ENCODE data around the gene AMER2. TPM values are rescaled to one million over a fixed set of nuclear protein-coding genes. Genes with fewer than 3 reads are reported as not detected.

Gene AMER2
- total RNA-seq, 1 donor from 2014 or later = 0.04 TPM

DNA sequence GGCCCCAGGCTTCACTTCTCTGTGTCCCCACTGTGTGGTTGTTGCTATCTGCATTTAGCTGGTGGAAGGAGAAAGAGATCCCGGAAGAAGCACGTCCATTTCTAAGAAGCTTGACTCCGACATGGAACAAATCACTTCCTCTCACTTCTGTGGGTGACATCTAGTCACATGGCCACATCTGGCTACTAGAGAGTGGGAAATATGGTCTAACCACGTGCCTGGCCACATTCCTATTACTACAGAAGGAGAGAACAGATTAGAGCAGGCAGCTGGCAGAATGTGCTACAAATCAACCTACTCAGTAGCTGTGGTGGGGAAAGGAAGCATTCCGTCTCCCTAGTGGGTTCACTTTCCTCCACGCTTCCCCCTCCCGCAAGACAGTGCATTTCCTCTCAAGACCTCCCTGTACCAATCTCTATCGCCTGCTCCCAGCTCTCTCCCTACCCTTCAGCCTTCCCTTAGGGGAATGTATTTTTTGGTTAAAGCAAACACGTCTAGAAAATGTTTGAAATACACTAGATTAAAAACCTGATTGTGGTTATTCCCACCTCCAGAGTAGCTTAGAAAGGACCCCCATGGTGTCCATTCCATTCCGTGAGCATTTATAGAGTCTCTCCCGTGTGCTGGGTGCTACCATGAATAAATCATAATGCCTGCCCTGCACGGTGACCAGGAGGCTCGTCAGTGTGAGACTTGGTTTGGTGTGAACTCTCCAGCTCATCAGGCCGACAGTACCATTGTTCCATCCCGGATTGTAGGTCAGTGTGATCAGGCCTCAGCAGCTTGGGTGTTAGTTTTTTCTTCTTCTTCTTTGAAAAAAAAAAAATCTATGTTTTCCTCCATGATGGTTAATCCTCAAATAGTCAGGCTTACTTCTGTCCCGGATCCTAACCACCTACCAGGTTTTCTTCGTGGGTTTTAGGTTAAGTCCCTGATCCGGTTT lies 8.0 kb upstream of the AMER2 start:
- Histone ChIP-seq H3K36me3 (ENCODE audit: control insufficient read depth, insufficient read depth, low read length) (no peaks in the 10 kb centered on the region), H3K27me3 (ENCODE audit: control insufficient read depth, insufficient read depth, low read length) (peaks cover 8% of the 10 kb centered on the region), H3K4me3 (ENCODE audit: low read depth, low read length) (no peak overlapping the region)
- TF ChIP-seq, protein P1, sequence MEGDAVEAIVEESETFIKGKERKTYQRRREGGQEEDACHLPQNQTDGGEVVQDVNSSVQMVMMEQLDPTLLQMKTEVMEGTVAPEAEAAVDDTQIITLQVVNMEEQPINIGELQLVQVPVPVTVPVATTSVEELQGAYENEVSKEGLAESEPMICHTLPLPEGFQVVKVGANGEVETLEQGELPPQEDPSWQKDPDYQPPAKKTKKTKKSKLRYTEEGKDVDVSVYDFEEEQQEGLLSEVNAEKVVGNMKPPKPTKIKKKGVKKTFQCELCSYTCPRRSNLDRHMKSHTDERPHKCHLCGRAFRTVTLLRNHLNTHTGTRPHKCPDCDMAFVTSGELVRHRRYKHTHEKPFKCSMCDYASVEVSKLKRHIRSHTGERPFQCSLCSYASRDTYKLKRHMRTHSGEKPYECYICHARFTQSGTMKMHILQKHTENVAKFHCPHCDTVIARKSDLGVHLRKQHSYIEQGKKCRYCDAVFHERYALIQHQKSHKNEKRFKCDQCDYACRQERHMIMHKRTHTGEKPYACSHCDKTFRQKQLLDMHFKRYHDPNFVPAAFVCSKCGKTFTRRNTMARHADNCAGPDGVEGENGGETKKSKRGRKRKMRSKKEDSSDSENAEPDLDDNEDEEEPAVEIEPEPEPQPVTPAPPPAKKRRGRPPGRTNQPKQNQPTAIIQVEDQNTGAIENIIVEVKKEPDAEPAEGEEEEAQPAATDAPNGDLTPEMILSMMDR (IDR thresholded peaks at IDR 0.05; ENCODE audit: insufficient read depth, low read length, poor library complexity, severe bottlenecking) = no peak
- DNase-seq (ENCODE audit: low read depth) = no peak

DNA sequence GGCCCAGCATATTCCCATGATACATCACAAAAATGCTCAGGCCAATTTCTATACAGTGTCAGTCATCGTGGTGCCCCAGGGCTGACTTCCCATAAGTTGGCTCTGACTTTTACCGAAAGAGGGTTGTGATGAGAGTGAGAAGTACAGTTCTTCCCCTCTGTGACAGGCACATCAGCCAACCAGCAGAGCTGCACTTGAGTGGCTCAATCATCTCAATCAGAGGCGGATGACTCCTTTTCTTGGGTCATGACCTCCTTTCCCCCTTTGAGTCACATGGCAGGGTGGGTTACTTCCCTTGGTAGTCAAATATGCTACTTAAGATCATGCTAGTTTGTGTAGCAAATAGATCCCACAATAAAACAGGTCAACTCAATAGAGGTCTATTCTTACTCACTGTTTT lies 6.9 kb upstream of the AMER2 start:
- Histone ChIP-seq H3K4me3 (ENCODE audit: low read depth, low read length) (no peak overlapping the region), H3K27me3 (ENCODE audit: control insufficient read depth, insufficient read depth, low read length) (peaks cover 11% of the 10 kb centered on the region), H3K36me3 (ENCODE audit: control insufficient read depth, insufficient read depth, low read length) (no peaks in the 10 kb centered on the region)
- DNase-seq (ENCODE audit: low read depth) = no peak
- TF ChIP-seq, protein P1 (IDR thresholded peaks at IDR 0.05; ENCODE audit: insufficient read depth, low read length, poor library complexity, severe bottlenecking) = no peak

GRCh38 chr13:25178070-25178469 lies 6.0 kb upstream of the AMER2 start:
- no peak overlapping the region for H3K4me3 ChIP-seq (ENCODE audit: low read depth, low read length)
- H3K36me3 ChIP-seq (ENCODE audit: control insufficient read depth, insufficient read depth, low read length) = no peaks in the 10 kb centered on the region
- DNase-seq (ENCODE audit: low read depth) = no peak
- TF ChIP-seq, protein P1 (IDR thresholded peaks at IDR 0.05; ENCODE audit: insufficient read depth, low read length, poor library complexity, severe bottlenecking) = no peak
- H3K27me3 ChIP-seq (ENCODE audit: control insufficient read depth, insufficient read depth, low read length) = peaks cover 17% of the 10 kb centered on the region

DNA sequence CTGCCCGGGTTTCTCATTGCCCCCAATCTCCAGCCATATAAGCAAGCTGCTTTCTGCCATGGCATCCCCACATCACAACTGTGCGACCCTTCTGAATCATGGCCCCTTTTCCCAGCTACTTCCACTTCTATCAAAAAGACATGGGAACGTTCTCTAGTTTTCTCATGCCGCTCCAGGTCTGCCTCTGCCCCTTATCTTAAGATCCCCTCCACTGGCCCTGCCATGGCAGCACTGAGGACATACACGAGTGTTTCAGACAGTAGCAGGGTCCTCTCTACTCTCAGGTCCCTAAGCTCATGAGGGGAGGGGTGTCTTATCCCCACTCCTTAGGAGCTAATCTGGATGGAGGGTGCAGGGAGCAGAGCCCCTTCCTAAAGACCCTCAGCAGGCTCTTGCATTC lies 5.5 kb upstream of the AMER2 start:
- no peak for DNase-seq (ENCODE audit: low read depth)
- Histone ChIP-seq H3K36me3 (ENCODE audit: control insufficient read depth, insufficient read depth, low read length) (no peaks in the 10 kb centered on the region), H3K4me3 (ENCODE audit: low read depth, low read length) (no peak overlapping the region), H3K27me3 (ENCODE audit: control insufficient read depth, insufficient read depth, low read length) (peaks cover 18% of the 10 kb centered on the region)
- TF ChIP-seq, protein P1 (IDR thresholded peaks at IDR 0.05; ENCODE audit: insufficient read depth, low read length, poor library complexity, severe bottlenecking) = no peak

DNA sequence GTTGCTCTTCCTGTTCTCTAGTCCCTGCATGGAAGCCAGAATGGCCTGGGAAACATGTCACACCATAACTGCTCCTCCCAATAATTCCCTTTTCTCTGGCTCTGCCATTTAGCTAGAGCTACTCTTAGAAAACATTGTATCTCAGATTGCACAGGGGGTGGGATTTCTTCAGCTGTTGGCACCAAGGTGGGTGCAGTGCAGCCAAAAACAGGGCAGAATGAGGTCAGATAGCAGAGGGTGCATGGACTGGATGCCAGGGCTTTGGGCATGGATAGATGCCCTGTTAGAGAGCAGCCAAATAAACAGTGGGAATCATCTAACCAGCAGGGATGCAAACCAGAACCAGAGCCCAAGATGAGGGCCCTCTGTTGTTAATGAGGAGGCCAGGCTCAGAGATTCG lies 4.9 kb upstream of the AMER2 start:
- Histone ChIP-seq H3K4me3 (ENCODE audit: low read depth, low read length) (no peak overlapping the region), H3K27me3 (ENCODE audit: control insufficient read depth, insufficient read depth, low read length) (peaks cover 23% of the 10 kb centered on the region), H3K36me3 (ENCODE audit: control insufficient read depth, insufficient read depth, low read length) (no peaks in the 10 kb centered on the region)
- TF ChIP-seq, protein P1 (IDR thresholded peaks at IDR 0.05; ENCODE audit: insufficient read depth, low read length, poor library complexity, severe bottlenecking) = no peak
- DNase-seq (ENCODE audit: low read depth) = no peak

All from kidney epithelial cell (primary cell).